Measurements from ENCODE around the gene PLXNA2. TPM values are rescaled to one million over a fixed set of nuclear protein-coding genes. Genes with fewer than 3 reads are reported as not detected.

The PLXNA2 gene
- total RNA-seq, 2 donors from 2014 or later = 23.4 to 40.6 TPM

DNA sequence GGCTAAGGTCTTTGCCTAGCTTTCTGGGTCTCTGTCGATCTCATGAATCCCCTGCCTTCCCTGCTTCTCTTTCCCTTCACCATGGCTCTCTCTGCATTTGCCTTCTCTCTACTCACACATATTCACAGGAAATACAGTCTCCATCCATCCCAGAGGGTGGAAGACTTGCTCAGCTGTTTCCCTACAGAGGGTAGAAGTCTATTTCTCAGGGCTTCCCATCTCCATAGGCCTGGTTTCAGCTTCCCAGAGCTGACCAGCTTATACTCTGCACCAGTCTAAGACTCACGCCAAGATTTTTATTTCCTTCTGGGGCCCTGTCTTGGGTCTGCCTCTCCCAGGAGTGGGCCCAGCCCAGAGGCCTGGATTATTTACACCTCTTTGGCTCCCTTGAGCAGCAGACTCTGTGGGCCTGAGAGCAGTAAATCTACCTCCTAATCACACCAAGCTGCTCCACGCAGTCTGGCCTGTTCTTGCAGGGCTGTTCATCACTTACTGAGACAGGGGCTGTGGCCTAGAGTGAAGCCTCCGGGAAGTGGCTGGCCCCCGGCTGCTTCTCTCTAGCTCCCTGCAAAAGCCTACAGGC is 102.5 kb downstream of the PLXNA2 start:
- DNase-seq (ENCODE audit: low spot score) = no peak
- intact Hi-C loops (cut with DNase I) = no loop called here

DNA sequence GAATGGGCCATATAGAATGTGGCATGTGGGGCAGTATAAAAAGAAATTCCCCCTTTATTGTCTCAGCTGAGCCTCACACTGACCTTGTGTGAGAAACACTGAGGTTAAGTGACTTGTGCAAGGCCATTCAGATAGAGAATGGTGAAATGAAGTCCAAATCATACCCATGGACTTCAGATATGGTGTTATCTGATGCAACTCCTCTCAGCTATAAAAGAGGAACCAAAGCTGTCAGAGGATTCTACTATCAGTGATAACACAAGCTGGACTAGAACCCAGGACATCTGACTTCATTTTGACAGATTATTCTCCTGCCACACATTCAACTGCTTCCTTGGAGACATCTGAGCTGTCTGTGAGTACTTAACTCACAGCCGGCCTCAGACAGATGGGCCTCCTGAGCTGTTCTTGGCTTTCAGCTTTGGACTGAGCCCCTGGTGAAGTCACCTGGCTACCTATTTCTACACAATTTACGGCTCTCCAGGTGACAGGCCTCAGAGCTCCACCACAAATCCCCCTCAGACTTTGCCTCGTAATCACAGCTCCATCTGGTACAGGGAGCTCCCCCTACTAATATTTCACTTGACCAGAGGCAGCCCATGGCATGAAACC is 104.6 kb downstream of the PLXNA2 start:
- DNase-seq (ENCODE audit: low spot score) = no peak
- intact Hi-C loops (cut with DNase I) = loop anchor here in 1 of 2 donors (10.0 kb wide), 1 partner anchor 85 kb away; no protein-coding TSS in a partner anchor

DNA sequence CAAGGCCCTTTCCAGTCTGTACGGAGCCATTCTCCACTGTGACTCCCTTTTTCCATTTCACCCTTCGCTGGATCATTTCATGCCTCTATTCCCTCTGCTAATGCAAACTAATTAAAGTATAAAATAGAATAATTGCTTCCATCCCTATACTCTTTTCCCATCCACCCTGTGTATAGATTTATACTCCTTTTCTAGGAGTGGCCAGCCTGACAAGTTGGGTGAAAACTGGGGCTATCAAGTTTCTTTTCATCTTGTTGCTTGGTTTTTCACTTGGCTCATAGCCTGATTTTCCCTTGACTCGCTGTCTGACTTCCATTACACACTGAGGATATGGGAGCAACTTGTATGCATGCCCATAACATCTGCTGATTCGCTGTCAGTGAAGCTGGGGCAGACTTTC is 107.0 kb downstream of the PLXNA2 start:
- intact Hi-C loops (cut with DNase I) = loop anchor here in 1 of 2 donors (10.0 kb wide), 1 partner anchor 88 kb away; no protein-coding TSS in a partner anchor
- no peak for DNase-seq (ENCODE audit: low spot score)

DNA sequence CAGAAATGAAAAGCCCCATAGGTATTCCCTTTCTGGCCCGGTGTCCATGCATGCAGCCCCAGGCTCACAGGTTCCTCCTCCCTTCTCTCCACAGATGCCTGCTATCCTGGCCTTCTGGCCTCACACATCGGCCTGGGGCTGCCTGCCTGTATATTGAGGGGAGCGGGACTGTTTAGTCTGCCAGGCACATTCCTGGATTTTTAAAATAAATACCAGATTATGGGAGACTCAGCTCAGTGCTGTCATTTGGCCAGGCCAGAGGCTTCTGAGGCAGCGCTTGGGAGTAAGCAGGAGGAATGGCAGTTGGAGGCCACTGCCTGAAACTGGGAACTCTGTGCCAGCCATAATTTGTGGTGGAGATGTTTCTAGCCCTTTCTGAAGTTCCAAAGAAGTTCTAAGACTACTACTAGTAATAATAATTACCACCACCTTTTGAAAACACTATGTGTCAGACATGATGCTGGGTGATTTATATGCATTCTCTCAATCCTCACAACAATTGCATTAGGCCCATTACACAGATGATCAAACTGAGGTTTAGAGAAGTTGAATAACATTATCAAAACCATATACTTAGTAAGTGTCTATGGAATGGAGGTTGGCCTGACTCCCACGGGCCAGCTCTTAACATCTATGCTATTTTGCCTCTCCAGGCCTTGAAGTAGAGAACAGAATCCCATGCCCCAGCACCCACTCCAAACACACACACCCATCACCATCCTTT is 107.6 kb downstream of the PLXNA2 start:
- intact Hi-C loops (cut with DNase I) = loop anchor here in 1 of 2 donors (10.0 kb wide), 1 partner anchor 88 kb away; no protein-coding TSS in a partner anchor
- DNase-seq (ENCODE audit: low spot score) = no peak

- intact Hi-C loops (cut with DNase I) = loop anchor here in 1 of 2 donors (10.0 kb wide), 1 partner anchor 89 kb away; no protein-coding TSS in a partner anchor
- no peak for DNase-seq (ENCODE audit: low spot score)
Measured at GRCh38 chr1:208135354-208135753, 108.8 kb downstream of the PLXNA2 start.

GRCh38 chr1:208134491-208134890 is 109.7 kb downstream of the PLXNA2 start:
- intact Hi-C loops (cut with DNase I) = loop anchor here (5.0 to 10.0 kb wide), 2 partner anchors 90 to 108 kb away; partner anchors contain the start of gene PLXNA2 (in 1 of the 2)
- no peak for DNase-seq (ENCODE audit: low spot score)

GRCh38 chr1:208133355-208133754 is 110.8 kb downstream of the PLXNA2 start:
- intact Hi-C loops (cut with DNase I) = loop anchor here (5.0 to 10.0 kb wide), 2 partner anchors 91 to 109 kb away; partner anchors contain the start of gene PLXNA2 (in 1 of the 2)
- DNase-seq (ENCODE audit: low spot score) = no peak

DNA sequence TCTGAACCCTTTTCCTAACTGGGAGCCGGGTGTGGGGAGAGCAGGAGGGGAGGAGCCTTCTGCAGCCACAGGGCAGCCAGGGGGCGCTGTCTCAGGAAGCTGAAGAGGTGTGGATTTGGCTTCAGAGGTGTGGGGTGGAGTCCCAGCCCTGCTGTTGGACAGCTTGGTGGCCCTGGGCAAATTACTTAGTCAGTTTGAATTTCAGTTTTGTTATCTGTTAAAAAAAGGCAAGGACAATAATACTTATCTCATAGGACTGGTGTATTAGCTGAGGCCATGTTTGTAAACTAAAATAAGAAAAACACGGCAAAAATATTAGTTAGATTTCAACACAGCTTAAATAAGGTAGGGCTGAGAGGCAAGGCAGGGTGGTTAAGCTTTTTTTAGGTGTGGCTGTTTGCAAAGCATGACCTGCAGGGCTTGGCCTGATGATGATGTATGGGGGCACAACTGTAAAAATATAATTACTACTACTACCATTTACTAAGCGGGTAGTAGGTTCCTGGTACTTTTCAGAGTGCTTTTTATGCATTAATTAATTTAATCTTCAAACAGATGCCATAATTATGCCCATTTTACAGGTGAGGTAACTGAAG is 111.8 kb downstream of the PLXNA2 start:
- peak; percentile 85 for DNase-seq (ENCODE audit: low spot score)
- intact Hi-C loops (cut with DNase I) = loop anchor here (5.0 to 10.0 kb wide), 2 partner anchors 92 to 110 kb away; partner anchors contain the start of gene PLXNA2 (in 1 of the 2)

GRCh38 chr1:208131621-208132286 is 112.4 kb downstream of the PLXNA2 start:
- intact Hi-C loops (cut with DNase I) = loop anchor here (5.0 to 10.0 kb wide), 2 partner anchors 93 to 111 kb away; partner anchors contain the start of gene PLXNA2 (in 1 of the 2)
- no peak for DNase-seq (ENCODE audit: low spot score)

GRCh38 chr1:208129487-208129886 is 114.7 kb downstream of the PLXNA2 start:
- intact Hi-C loops (cut with DNase I) = no loop called here
- DNase-seq (ENCODE audit: low spot score) = no peak

GRCh38 chr1:208129060-208129459 is 115.1 kb downstream of the PLXNA2 start:
- DNase-seq (ENCODE audit: low spot score) = no peak
- intact Hi-C loops (cut with DNase I) = no loop called here

DNA sequence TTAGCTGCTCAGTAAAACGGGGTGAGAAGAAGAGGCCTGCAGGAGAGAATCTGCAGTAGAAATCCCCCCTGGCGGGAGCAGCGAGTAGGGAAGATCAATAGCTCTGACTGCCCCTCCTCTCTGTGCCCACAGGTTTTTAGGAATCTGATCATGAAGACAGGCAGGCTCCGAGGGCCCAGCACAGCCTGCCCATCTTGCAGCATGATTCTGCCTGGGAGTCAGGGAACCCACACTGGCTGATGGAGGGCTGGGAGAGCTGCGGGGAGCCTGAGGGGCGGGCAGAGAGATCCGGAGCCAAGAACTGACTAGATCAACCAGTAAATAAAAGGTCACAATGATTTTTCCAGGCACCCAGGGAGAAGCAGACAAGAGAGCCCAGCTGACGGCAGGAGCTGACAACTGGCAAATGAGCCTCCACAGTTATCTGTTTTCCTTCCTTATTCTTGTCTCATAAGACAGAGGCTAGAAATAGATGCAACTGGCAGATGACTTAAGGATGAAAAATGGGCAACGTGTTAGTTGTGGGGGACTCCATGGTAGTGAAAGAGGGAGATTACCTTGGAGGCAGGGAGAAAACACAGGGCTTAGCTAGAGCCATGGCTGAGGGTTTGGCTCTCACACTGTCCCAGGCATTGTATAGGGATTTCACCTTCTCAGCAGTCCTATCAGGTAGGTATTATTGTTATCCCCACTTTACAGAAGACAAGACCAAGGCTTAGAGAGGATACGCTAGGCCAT is 116.2 kb downstream of the PLXNA2 start:
- DNase-seq (ENCODE audit: low spot score) = no peak
- intact Hi-C loops (cut with DNase I) = no loop called here

- peak; percentile 66 for DNase-seq (ENCODE audit: low spot score)
Measured at GRCh38 chr1:208127284-208127683, 116.9 kb downstream of the PLXNA2 start.

GRCh38 chr1:208126108-208126507 is 118.1 kb downstream of the PLXNA2 start:
- intact Hi-C loops (cut with DNase I) = no loop called here
- DNase-seq (ENCODE audit: low spot score) = no peak

More at GRCh38 chr1:208127284-208127683, 116.9 kb downstream of the PLXNA2 start:
- intact Hi-C loops (cut with DNase I) = no loop called here

GRCh38 chr1:208122612-208123358 is 121.4 kb downstream of the PLXNA2 start:
- DNase-seq (ENCODE audit: low spot score) = no peak
- intact Hi-C loops (cut with DNase I) = no loop called here

- no peak for DNase-seq (ENCODE audit: low spot score)
- intact Hi-C loops (cut with DNase I) = no loop called here
Measured at GRCh38 chr1:208121813-208122364, 122.3 kb downstream of the PLXNA2 start.

GRCh38 chr1:208120431-208120790 is 123.8 kb downstream of the PLXNA2 start:
- intact Hi-C loops (cut with DNase I) = no loop called here
- no peak for DNase-seq (ENCODE audit: low spot score)

All from posterior vena cava (tissue), 2 donors.